Heart left ventricle (tissue), 13 donors: ENCODE data around the gene HNRNPCL1.

Experiments used
- POLR2A ChIP-seq, 2 donors: fragments of 450-650 bp; IDR thresholded peaks; one replicate each; pipeline ENCODE4 v1.6.1; 2017; ENCODE audit warnings: antibody characterized with exemption in 2 of 2, mild to moderate bottlenecking in 2 of 2, moderate library complexity in 2 of 2
- TF ChIP-seq, protein P1 (sequence below), 12 donors: fragments of 200-600 bp; sonication (generic) in 4 of 12; IDR thresholded peaks; one replicate each; pipeline versions ENCODE4 v1.5.0 to v1.8.0; 2018 to 2022; ENCODE audit warnings: antibody characterized with exemption in 12 of 12, mild to moderate bottlenecking in 5 of 12
- donor health status: ischemic (EF 13 %, LVEDD 7.1; RV severe dilation, severe dysfunction).
- donor health status: DM: no; HTN: yes; CAD: no.
- donor health status: DM: no; HTN: no; CAD: no.
- donor health status: ischemic (EF 25% LVEDD 6.9; RV normal size, moderate dysfunction).
- donor health status: ischemic (EF 25% LVEDD 5.7; RV mildly dilated, moderate dysfunction).
- donor health status: ischemic (EF 35%, LVEDD 5.7; RV mildly dilated, moderate dysfunction).
- donor health status: nonischemic (EF 11% LVEDD 7.7; RV severe dilation, severe dysfunction).
- donor health status: DM: yes; HTN: yes; CAD: no.
- donor health status: PGD.
- donor health status: ischemic (EF 29% LVEDD 5.4; RV normal size, mild dysfunction).
- donor health status: nonischemic (EF 23%, LVEDD 6.1; RV moderate dilation, normal function).

- TF ChIP-seq, protein P1, sequence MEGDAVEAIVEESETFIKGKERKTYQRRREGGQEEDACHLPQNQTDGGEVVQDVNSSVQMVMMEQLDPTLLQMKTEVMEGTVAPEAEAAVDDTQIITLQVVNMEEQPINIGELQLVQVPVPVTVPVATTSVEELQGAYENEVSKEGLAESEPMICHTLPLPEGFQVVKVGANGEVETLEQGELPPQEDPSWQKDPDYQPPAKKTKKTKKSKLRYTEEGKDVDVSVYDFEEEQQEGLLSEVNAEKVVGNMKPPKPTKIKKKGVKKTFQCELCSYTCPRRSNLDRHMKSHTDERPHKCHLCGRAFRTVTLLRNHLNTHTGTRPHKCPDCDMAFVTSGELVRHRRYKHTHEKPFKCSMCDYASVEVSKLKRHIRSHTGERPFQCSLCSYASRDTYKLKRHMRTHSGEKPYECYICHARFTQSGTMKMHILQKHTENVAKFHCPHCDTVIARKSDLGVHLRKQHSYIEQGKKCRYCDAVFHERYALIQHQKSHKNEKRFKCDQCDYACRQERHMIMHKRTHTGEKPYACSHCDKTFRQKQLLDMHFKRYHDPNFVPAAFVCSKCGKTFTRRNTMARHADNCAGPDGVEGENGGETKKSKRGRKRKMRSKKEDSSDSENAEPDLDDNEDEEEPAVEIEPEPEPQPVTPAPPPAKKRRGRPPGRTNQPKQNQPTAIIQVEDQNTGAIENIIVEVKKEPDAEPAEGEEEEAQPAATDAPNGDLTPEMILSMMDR (IDR thresholded peaks at IDR 0.05), result no peak
- TF ChIP-seq POLR2A (IDR thresholded peaks at IDR 0.05), result no peak
These were observed 37.1 kb downstream of the HNRNPCL1 start for GRCh38 chr1:12811409-12811784.
